Activated CD4-positive, CD25-positive, alpha-beta regulatory T cell treated with anti-CD3 and anti-CD28 coated beads, Interleukin-2, amount 50 U/mL, for 24 hours (primary cell): ENCODE data around the gene FBXW11.

Source experiments
- ATAC-seq, 2 donors: fragments of 150-1000 bp; cut with Tn5 transposase; one replicate each; pipeline ENCODE4 v1.10.0; 2021; ENCODE audit warnings: mild to moderate bottlenecking in 1 of 2, moderate library complexity in 1 of 2

FBXW11 gene

GRCh38 chr5:171839112-171839511 lies 167.3 kb downstream of the FBXW11 start:
- no peak for ATAC-seq

- no peak for ATAC-seq
These were observed 168.4 kb downstream of the FBXW11 start for GRCh38 chr5:171838066-171838465.

- ATAC-seq, result no peak
These were observed 168.9 kb downstream of the FBXW11 start for GRCh38 chr5:171837522-171837921.

GRCh38 chr5:171835066-171835465 lies 171.4 kb downstream of the FBXW11 start:
- no peak for ATAC-seq

GRCh38 chr5:171834461-171834860 lies 172.0 kb downstream of the FBXW11 start:
- ATAC-seq, result no peak

- ATAC-seq, result no peak
These were observed 173.7 kb downstream of the FBXW11 start for GRCh38 chr5:171832775-171833174.

- no peak for ATAC-seq
These were observed 175.8 kb downstream of the FBXW11 start for GRCh38 chr5:171830686-171831085.

- ATAC-seq, result no peak
These were observed 179.3 kb downstream of the FBXW11 start for GRCh38 chr5:171827162-171827561.

GRCh38 chr5:171826132-171826531 lies 180.3 kb downstream of the FBXW11 start:
- ATAC-seq, result no peak

- ATAC-seq, result no peak
These were observed 181.4 kb downstream of the FBXW11 start for GRCh38 chr5:171825051-171825450.

- no peak for ATAC-seq
These were observed 183.2 kb downstream of the FBXW11 start for GRCh38 chr5:171823269-171823668.

GRCh38 chr5:171821286-171821685 lies 185.2 kb downstream of the FBXW11 start:
- no peak for ATAC-seq

- ATAC-seq, result no peak
These were observed 185.9 kb downstream of the FBXW11 start for GRCh38 chr5:171820561-171820960.

GRCh38 chr5:171816666-171817065 lies 189.8 kb downstream of the FBXW11 start:
- no peak for ATAC-seq

GRCh38 chr5:171813813-171814490 lies 192.5 kb downstream of the FBXW11 start:
- no peak for ATAC-seq

- no peak for ATAC-seq
These were observed 193.2 kb downstream of the FBXW11 start for GRCh38 chr5:171813270-171813669.
